Subcutaneous adipose tissue (tissue), 4 donors: ENCODE results near the gene UTP18. TPM values are rescaled to one million over a fixed set of nuclear protein-coding genes. Genes with fewer than 3 reads are reported as not detected.

ENCODE experiments used
- CTCF ChIP-seq: fragments of 450-650 bp; IDR thresholded peaks from one replicate; pipeline ENCODE4 v1.5.1; 2016; ENCODE audit warnings: low read depth, mild to moderate bottlenecking, control low read depth, antibody characterized with exemption, moderate library complexity
- total RNA-seq, 4 donors: library from RNA; depleted of rRNA; stranded (reverse); fragments of >200 nt; gene quantifications; one replicate each; pipeline ENCODE4 v1.1.0, GENCODE V29; 2016

Gene UTP18
- total RNA-seq, 4 donors from 2014 or later, result 32.1 to 38.1 (median 35.1) TPM

- no peak for TF ChIP-seq CTCF
Observed at GRCh38 chr17:51346218-51346982, 86.1 kb downstream of the UTP18 start.

Other genes with a start within 250 kb of the UTP18 start
- 100 to 1,000 TPM; 135 to 153 (median 150) TPM for gene SPAG9, start 139.7 kb upstream of the UTP18 start, total RNA-seq
- 10 to 100 TPM; 20.2 to 46.0 (median 22.7) TPM for gene NME1, start 107.0 kb upstream of the UTP18 start, total RNA-seq
- 100 to 1,000 TPM; 254 to 500 (median 385) TPM for gene NME2, start 94.1 kb upstream of the UTP18 start, total RNA-seq
- 10 to 100 TPM; 19.2 to 26.5 (median 25.6) TPM for gene MBTD1, start 497 bp upstream of the UTP18 start, total RNA-seq